MCF 10A (cell line): ENCODE measurements around the gene TMEM131. TPM values are rescaled to one million over a fixed set of nuclear protein-coding genes. Genes with fewer than 3 reads are reported as not detected.

Experiments
- BruUV-seq: library from RNA; stranded (reverse); fragments of 400-500 nt; replicated peaks from 2 replicates; lab custom pipeline; 2021; lab: Mats Ljungman, UMichigan
- CTCF ChIA-PET: fragments of 300-600 bp; sonication (Branson Sonifier 250); formaldehyde crosslinking; extraction: SDS; loops from one replicate; lab custom pipeline; 2021; ENCODE audit warnings: antibody characterized with exemption, inconsistent platforms; lab: Yijun Ruan, JAX
- POLR2A ChIA-PET: fragments of 300-600, 350-650 bp; sonication (Branson Sonifier 250); formaldehyde crosslinking; extraction: SDS; loops from one replicate; lab custom pipeline; 2020; ENCODE audit warnings: antibody characterized with exemption, inconsistent platforms; lab: Yijun Ruan, JAX
- DNase-seq: peaks from one replicate; pipeline ENCODE4 v3.0.0-alpha.2; 2018; ENCODE audit not compliant: unreplicated experiment
- H3K27ac Mint-ChIP-seq: one replicate; pipeline ENCODE4 v1.8.0; 2022; ENCODE audit warnings: mild to moderate bottlenecking, low read depth, mixed read lengths; ENCODE audit not compliant: unreplicated experiment
- H3K27me3 Mint-ChIP-seq: one replicate; pipeline ENCODE4 v1.8.0; 2022; ENCODE audit warnings: mixed read lengths; ENCODE audit not compliant: insufficient read depth, unreplicated experiment
- H3K36me3 Mint-ChIP-seq: one replicate; pipeline ENCODE4 v1.8.0; 2022; ENCODE audit warnings: mild to moderate bottlenecking, moderate library complexity, mixed read lengths; ENCODE audit not compliant: insufficient read depth, unreplicated experiment
- H3K4me1 Mint-ChIP-seq: one replicate; pipeline ENCODE4 v1.8.0; 2022; ENCODE audit warnings: mixed read lengths; ENCODE audit not compliant: insufficient read depth, unreplicated experiment
- H3K4me3 Mint-ChIP-seq: one replicate; pipeline ENCODE4 v1.8.0; 2022; ENCODE audit warnings: mild to moderate bottlenecking, moderate library complexity, mixed read lengths; ENCODE audit not compliant: unreplicated experiment
- H3K9me3 Mint-ChIP-seq: one replicate; pipeline ENCODE4 v1.8.0; 2022; ENCODE audit warnings: mixed read lengths; ENCODE audit not compliant: unreplicated experiment
- CTCF ChIP-seq: fragments of 200-600 bp; IDR thresholded peaks from one replicate; pipeline ENCODE4 v1.8.0; 2022; ENCODE audit warnings: antibody characterized with exemption, mild to moderate bottlenecking; ENCODE audit not compliant: unreplicated experiment
- intact Hi-C: fragments of 100-400 bp; cut with micrococcal nuclease; formaldehyde crosslinking; loops from 2 replicates; pipeline ENCODE4 v1.14.1; 2022
- total RNA-seq: library from RNA; stranded (reverse); gene quantifications from 2 replicates; pipeline ENCODE4 v1.2.3, GENCODE V29; 2022

Gene TMEM131
- total RNA-seq, 1 experiment from 2014 or later = 42.2 TPM

GRCh38 chr2:97812931-97813330, 182.8 kb downstream of the TMEM131 start:
- Mint-ChIP-seq H3K4me1 (no peaks in the 10 kb centered on the region), H3K9me3 (no peaks in the 10 kb centered on the region), H3K4me3 (no peak overlapping the region), H3K27ac (no peak overlapping the region), H3K27me3 (no peaks in the 10 kb centered on the region), H3K36me3 (peaks cover 47% of the 10 kb centered on the region)
- DNase-seq = no peak
- no peak for TF ChIP-seq CTCF
- ChIA-PET CTCF (interaction anchor here (0.6 to 1.1 kb wide), 3 partner anchors 8 to 334 kb away, joined by 3 to 5 read pairs (median 4); no protein-coding TSS in a partner anchor), POLR2A (no interaction called here)
- no TSS peak for BruUV-seq
- intact Hi-C loops = no loop called here

DNA sequence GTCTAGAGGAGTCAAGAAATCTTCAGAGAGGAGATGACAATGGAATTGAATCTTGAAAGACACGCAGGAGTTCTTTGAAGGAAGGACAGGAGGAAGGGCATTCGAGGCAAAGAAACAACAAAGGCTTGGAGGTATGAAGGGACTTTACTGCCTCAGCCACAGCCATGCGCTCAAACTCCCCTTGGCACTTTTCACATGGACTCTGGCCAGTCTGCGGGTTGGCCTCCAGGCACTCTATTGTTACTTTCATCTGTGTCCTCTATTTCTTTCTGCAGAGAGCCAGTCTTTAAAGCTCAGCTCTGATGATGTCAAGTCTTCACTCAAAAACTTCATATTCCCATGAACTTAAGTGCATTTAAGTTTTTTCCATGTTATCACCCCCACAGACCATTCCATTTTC, 186.9 kb downstream of the TMEM131 start:
- Mint-ChIP-seq H3K4me1 (no peaks in the 10 kb centered on the region), H3K36me3 (peaks cover 42% of the 10 kb centered on the region), H3K27me3 (no peaks in the 10 kb centered on the region), H3K9me3 (no peaks in the 10 kb centered on the region), H3K4me3 (no peak overlapping the region), H3K27ac (no peak overlapping the region)
- no peak for DNase-seq
- intact Hi-C loops = loop anchor here (5.0 kb wide), 2 partner anchors 58 to 278 kb away; partner anchors contain the start of gene VWA3B
- TF ChIP-seq CTCF = no peak
- ChIA-PET POLR2A (interaction anchor here (0.6 kb wide), 1 partner anchor 176 kb away, joined by 3 read pairs; no protein-coding TSS in a partner anchor), CTCF (interaction anchor here (0.5 to 3.3 kb wide), 7 partner anchors 17 to 460 kb away, joined by 3 to 11 read pairs (median 4); no protein-coding TSS in a partner anchor)
- BruUV-seq = no TSS peak

GRCh38 chr2:97806738-97807618, 188.8 kb downstream of the TMEM131 start:
- peaks cover 33% of the 10 kb centered on the region for H3K36me3 Mint-ChIP-seq
- ChIA-PET CTCF (interaction anchor here (0.6 to 4.0 kb wide), 70 partner anchors 9 to 769 kb away, joined by 3 to 61 read pairs (median 4); partner anchors contain the start of gene ACTR1B), POLR2A (interaction anchor here (0.8 to 1.3 kb wide), 5 partner anchors 63 to 462 kb away, joined by 3 to 6 read pairs (median 4); no protein-coding TSS in a partner anchor)
- no peaks in the 10 kb centered on the region for H3K9me3 Mint-ChIP-seq
- DNase-seq = peak; percentile 74
- no TSS peak for BruUV-seq
- no peak overlapping the region for H3K27ac Mint-ChIP-seq
- H3K27me3 Mint-ChIP-seq = no peaks in the 10 kb centered on the region
- H3K4me1 Mint-ChIP-seq = no peaks in the 10 kb centered on the region
- peak; percentile 97 for TF ChIP-seq CTCF
- intact Hi-C loops = loop anchor here (1.0 to 5.0 kb wide), 6 partner anchors 60 to 578 kb away; partner anchors contain the start of gene VWA3B
- H3K4me3 Mint-ChIP-seq = no peak overlapping the region

- TF ChIP-seq CTCF = no peak
- ChIA-PET POLR2A (no interaction called here), CTCF (interaction anchor here (0.7 to 4.0 kb wide), 21 partner anchors 8 to 586 kb away, joined by 3 to 61 read pairs (median 7); no protein-coding TSS in a partner anchor)
- intact Hi-C loops = loop anchor here (1.0 to 5.0 kb wide), 6 partner anchors 62 to 580 kb away; partner anchors contain the start of gene VWA3B
- Mint-ChIP-seq H3K4me3 (no peak overlapping the region), H3K36me3 (peaks cover 28% of the 10 kb centered on the region), H3K27me3 (no peaks in the 10 kb centered on the region), H3K27ac (no peak overlapping the region), H3K9me3 (no peaks in the 10 kb centered on the region), H3K4me1 (no peaks in the 10 kb centered on the region)
- no TSS peak for BruUV-seq
- DNase-seq = no peak
Measured at GRCh38 chr2:97805776-97806175, 190.0 kb downstream of the TMEM131 start.
